ENCODE results near the gene DNMT1. TPM values are rescaled to one million over a fixed set of nuclear protein-coding genes. Genes with fewer than 3 reads are reported as not detected.

Gene DNMT1
- total RNA-seq, 4 donors from 2014 or later = 23.3 to 122 (median 42.0) TPM

GRCh38 chr19:10124429-10124828 lies 70.3 kb downstream of the DNMT1 start:
- in situ Hi-C loops (cut with MboI; ENCODE audit: low pct_ligation_motif_present in 1 of 4, low pct_unique_long_range_greater_than_20kb in 1 of 4, low sequenced_read_pairs in 3 of 4) = loop anchor here in 1 of 4 donors (25.0 kb wide), 1 partner anchor 113 kb away; the partner anchor contains the start of gene S1PR2
- Histone ChIP-seq H3K4me1 (peaks cover 0 to 9% (median 5%) of the 10 kb centered on the region in 4 donors), H3K4me3 (no peak overlapping the region), H3K36me3 (no peaks in the 10 kb centered on the region), H3K27me3 (no peaks in the 10 kb centered on the region), H3K27ac (no peak overlapping the region), H3K9me3 (no peaks in the 10 kb centered on the region)
- 95% methylated on average over 7 of the region's 7 CpGs for WGBS, 2 donors (ENCODE audit: low coverage in 1 of 2)
- intact Hi-C loops (cut with DNase I; ENCODE audit: low total_unique reads) = no loop called here
- no peak for DNase-seq
- no peak for TF ChIP-seq POLR2A (IDR thresholded peaks at IDR 0.05)
- no peak for TF ChIP-seq CTCF (IDR thresholded peaks at IDR 0.05)
- TF ChIP-seq POLR2AphosphoS5 (IDR thresholded peaks at IDR 0.05) = no peak
- no peak for TF ChIP-seq EP300 (IDR thresholded peaks at IDR 0.05; ENCODE audit: low read depth)

GRCh38 chr19:10122045-10122444 lies 72.7 kb downstream of the DNMT1 start:
- no peaks in the 10 kb centered on the region for H3K9me3 ChIP-seq
- DNase-seq = no peak
- H3K4me1 ChIP-seq = peaks cover 6 to 18% (median 15%) of the 10 kb centered on the region in 4 donors
- in situ Hi-C loops (cut with MboI; ENCODE audit: low pct_ligation_motif_present in 1 of 4, low pct_unique_long_range_greater_than_20kb in 1 of 4, low sequenced_read_pairs in 3 of 4) = loop anchor here in 1 of 4 donors (25.0 kb wide), 1 partner anchor 115 kb away; the partner anchor contains the start of gene S1PR2
- H3K36me3 ChIP-seq = peaks cover 0 to 4% (median 0%) of the 10 kb centered on the region in 4 donors
- TF ChIP-seq EP300 (IDR thresholded peaks at IDR 0.05; ENCODE audit: low read depth) = no peak
- TF ChIP-seq POLR2AphosphoS5 (IDR thresholded peaks at IDR 0.05) = peak in 1 of 3 donors; percentile 42
- TF ChIP-seq POLR2A (IDR thresholded peaks at IDR 0.05) = no peak
- TF ChIP-seq CTCF (IDR thresholded peaks at IDR 0.05) = no peak
- intact Hi-C loops (cut with DNase I; ENCODE audit: low total_unique reads) = no loop called here
- WGBS, 2 donors (ENCODE audit: low coverage in 1 of 2) = 49 to 68% methylated on average over 2 to 6 of the region's 6 CpGs
- H3K4me3 ChIP-seq = no peak overlapping the region
- peak overlapping the region; percentile 72 to 89 (median 82) for H3K27ac ChIP-seq
- no peaks in the 10 kb centered on the region for H3K27me3 ChIP-seq

- Histone ChIP-seq H3K4me3 (peak overlapping the region in 1 of 4 donors; percentile 75), H3K9me3 (no peaks in the 10 kb centered on the region), H3K27me3 (no peaks in the 10 kb centered on the region), H3K27ac (peak overlapping the region; percentile 72 to 89 (median 82)), H3K4me1 (peaks cover 6 to 18% (median 15%) of the 10 kb centered on the region in 4 donors), H3K36me3 (peaks cover 0 to 14% (median 0%) of the 10 kb centered on the region in 4 donors)
- no peak for TF ChIP-seq CTCF (IDR thresholded peaks at IDR 0.05)
- no peak for TF ChIP-seq EP300 (IDR thresholded peaks at IDR 0.05; ENCODE audit: low read depth)
- peak in 2 of 3 donors; percentile 10 to 29 for TF ChIP-seq POLR2AphosphoS5 (IDR thresholded peaks at IDR 0.05)
- WGBS, 2 donors (ENCODE audit: low coverage in 1 of 2) = 51 to 56% methylated on average over 8 to 9 of the region's 9 CpGs
- intact Hi-C loops (cut with DNase I; ENCODE audit: low total_unique reads) = no loop called here
- DNase-seq = no peak
- in situ Hi-C loops (cut with MboI; ENCODE audit: low pct_ligation_motif_present in 1 of 4, low pct_unique_long_range_greater_than_20kb in 1 of 4, low sequenced_read_pairs in 3 of 4) = loop anchor here in 1 of 4 donors (25.0 kb wide), 1 partner anchor 117 kb away; the partner anchor contains the start of gene S1PR2
Measured at GRCh38 chr19:10120538-10121189, 74.1 kb downstream of the DNMT1 start.

GRCh38 chr19:10118960-10119359 lies 75.8 kb downstream of the DNMT1 start:
- Histone ChIP-seq H3K4me1 (peaks cover 6 to 18% (median 15%) of the 10 kb centered on the region in 4 donors), H3K9me3 (no peaks in the 10 kb centered on the region), H3K36me3 (peaks cover 0 to 23% (median 0%) of the 10 kb centered on the region in 4 donors), H3K27me3 (no peaks in the 10 kb centered on the region), H3K27ac (peak overlapping the region; percentile 72 to 89 (median 82)), H3K4me3 (peak overlapping the region; percentile 60 to 90 (median 76))
- 29% methylated on average over 12 of the region's 12 CpGs; no CpG with 5 or more reads in 1 of the 2 donors for WGBS, 2 donors (ENCODE audit: low coverage in 1 of 2)
- DNase-seq = no peak
- intact Hi-C loops (cut with DNase I; ENCODE audit: low total_unique reads) = loop anchor here (10.0 kb wide), 1 partner anchor 116 kb away; the partner anchor contains the start of gene S1PR2
- in situ Hi-C loops (cut with MboI; ENCODE audit: low pct_ligation_motif_present in 1 of 4, low pct_unique_long_range_greater_than_20kb in 1 of 4, low sequenced_read_pairs in 3 of 4) = loop anchor here in 1 of 4 donors (25.0 kb wide), 1 partner anchor 118 kb away; the partner anchor contains the start of gene S1PR2
- TF ChIP-seq CTCF (IDR thresholded peaks at IDR 0.05) (no peak), POLR2A (IDR thresholded peaks at IDR 0.05) (no peak), POLR2AphosphoS5 (IDR thresholded peaks at IDR 0.05) (no peak)

Data from transverse colon (tissue), 4 donors.